Ascending aorta (tissue), 2 donors: ENCODE data around the gene CASR. TPM values are rescaled to one million over a fixed set of nuclear protein-coding genes. Genes with fewer than 3 reads are reported as not detected.
"Not testable (repeated sequence)": the region's sequence is repeated elsewhere in the genome, so short reads cannot be mapped to it uniquely, and the experiment has no call there.

Experiments used
- DNase-seq, 2 donors: peaks; one replicate each; pipeline ENCODE4 v3.0.0-alpha.2; 2019; ENCODE audit warnings: low spot score in 2 of 2
- H3K27ac ChIP-seq, 2 donors: fragments of 200-600 bp; sonication (generic); one replicate each; pipeline ENCODE4 v1.5.1; 2016 to 2017; ENCODE audit warnings: mild to moderate bottlenecking in 1 of 2
- H3K27me3 ChIP-seq: fragments of 200-600 bp; sonication (generic); one replicate; pipeline ENCODE4 v1.5.1; 2017
- H3K36me3 ChIP-seq, 2 donors: fragments of 200-600 bp; sonication (generic); one replicate each; pipeline ENCODE4 v1.5.1; 2016
- H3K4me1 ChIP-seq, 2 donors: fragments of 200-600 bp; sonication (generic); one replicate each; pipeline ENCODE4 v1.5.1; 2016 to 2017; ENCODE audit warnings: mild to moderate bottlenecking in 1 of 2
- H3K4me3 ChIP-seq, 2 donors: fragments of 200-600 bp; sonication (generic); one replicate each; pipeline ENCODE4 v1.5.1; 2016 to 2017; ENCODE audit warnings: mild to moderate bottlenecking in 1 of 2
- H3K9me3 ChIP-seq, 2 donors: fragments of 200-600 bp; sonication (generic); one replicate each; pipeline ENCODE4 v1.5.1; 2016
- intact Hi-C: fragments of 100-400 bp; cut with DNase I; formaldehyde crosslinking; loops from one replicate; pipeline ENCODE4 v1.15.1; 2023
- total RNA-seq: library from RNA; depleted of rRNA; stranded (reverse); fragments of >200 nt; gene quantifications from one replicate; pipeline ENCODE4 v1.1.0, GENCODE V29; 2016
- TF ChIP-seq, protein P1 (sequence below), 3 experiments: fragments of 200-600 bp in 2 of 3; fragments of 450-650 bp in 1 of 3; sonication (generic) in 2 of 3; IDR thresholded peaks; one replicate each; pipeline ENCODE4 v1.5.1; 2016 to 2019; ENCODE audit warnings: antibody characterized with exemption in 3 of 3, mild to moderate bottlenecking in 1 of 3, moderate library complexity in 1 of 3

Gene CASR
- total RNA-seq, 1 donor from 2014 or later = not detected

DNA sequence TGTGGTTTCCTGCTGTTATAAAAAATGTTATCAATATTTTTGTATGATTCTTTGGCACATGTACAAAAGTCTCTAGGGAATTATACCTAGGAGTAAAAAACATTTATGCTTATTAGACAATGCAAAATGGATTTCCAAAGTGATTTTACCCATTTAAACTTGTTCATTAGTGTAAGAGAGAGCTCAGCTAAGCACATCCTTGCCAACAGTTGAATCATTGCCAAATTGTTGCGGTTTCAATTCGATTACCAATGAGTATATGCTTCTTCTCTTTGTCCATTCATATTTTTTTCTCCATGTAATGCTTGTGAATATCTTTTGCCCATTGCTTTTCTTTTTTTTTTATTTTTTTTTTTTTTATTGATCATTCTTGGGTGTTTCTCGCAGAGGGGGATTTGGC lies 17.2 kb downstream of the CASR start:
- TF ChIP-seq, protein P1, sequence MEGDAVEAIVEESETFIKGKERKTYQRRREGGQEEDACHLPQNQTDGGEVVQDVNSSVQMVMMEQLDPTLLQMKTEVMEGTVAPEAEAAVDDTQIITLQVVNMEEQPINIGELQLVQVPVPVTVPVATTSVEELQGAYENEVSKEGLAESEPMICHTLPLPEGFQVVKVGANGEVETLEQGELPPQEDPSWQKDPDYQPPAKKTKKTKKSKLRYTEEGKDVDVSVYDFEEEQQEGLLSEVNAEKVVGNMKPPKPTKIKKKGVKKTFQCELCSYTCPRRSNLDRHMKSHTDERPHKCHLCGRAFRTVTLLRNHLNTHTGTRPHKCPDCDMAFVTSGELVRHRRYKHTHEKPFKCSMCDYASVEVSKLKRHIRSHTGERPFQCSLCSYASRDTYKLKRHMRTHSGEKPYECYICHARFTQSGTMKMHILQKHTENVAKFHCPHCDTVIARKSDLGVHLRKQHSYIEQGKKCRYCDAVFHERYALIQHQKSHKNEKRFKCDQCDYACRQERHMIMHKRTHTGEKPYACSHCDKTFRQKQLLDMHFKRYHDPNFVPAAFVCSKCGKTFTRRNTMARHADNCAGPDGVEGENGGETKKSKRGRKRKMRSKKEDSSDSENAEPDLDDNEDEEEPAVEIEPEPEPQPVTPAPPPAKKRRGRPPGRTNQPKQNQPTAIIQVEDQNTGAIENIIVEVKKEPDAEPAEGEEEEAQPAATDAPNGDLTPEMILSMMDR (IDR thresholded peaks at IDR 0.05) = no peak
- intact Hi-C loops = no loop called here

DNA sequence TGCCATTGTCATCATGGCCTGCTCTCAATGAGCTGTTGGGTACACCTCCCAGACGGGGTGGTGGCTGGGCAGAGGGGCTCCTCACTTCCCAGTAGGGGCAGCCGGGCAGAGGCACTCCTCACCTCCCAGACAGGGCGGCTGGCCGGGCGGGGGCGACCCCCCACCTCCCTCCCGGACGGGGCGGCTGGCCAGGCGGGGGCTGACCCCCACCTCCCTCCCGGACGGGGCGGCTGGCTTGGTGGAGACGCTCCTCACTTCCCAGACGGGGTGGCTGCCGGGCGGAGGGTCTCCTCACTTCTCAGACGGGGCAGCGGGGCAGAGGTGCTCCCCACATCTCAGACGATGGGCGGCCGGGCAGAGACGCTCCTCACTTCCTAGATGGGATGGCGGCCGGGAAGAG lies 18.0 kb downstream of the CASR start:
- not testable (repeated sequence) for H3K4me3 ChIP-seq

More for the DNA sequence above, 17.2 kb downstream of the CASR start:
- H3K4me1 ChIP-seq = no peaks in the 10 kb centered on the region
- H3K27ac ChIP-seq = no peak overlapping the region
- H3K4me3 ChIP-seq = no peak overlapping the region
- H3K36me3 ChIP-seq = no peaks in the 10 kb centered on the region
- DNase-seq = no peak
- no peaks in the 10 kb centered on the region for H3K9me3 ChIP-seq
- no peaks in the 10 kb centered on the region for H3K27me3 ChIP-seq

DNA sequence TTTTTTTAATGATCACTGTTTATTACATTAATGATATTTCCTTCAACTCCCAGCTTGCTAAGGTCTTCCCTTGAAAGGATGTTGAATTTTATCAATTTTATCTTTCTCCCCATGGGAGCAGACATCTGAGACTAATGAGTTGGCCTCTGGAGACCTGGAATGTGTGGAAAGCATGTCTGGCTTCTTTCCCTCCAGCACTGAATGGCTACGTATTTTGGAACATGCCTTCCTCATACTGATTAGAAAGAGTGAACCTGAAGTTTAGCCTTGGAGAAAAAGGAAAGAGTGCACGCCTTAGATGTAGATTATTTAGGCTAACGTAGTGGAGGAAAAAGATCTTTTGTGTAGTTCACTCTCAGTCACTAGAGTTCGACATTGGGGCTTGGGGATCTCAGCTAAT lies 25.1 kb downstream of the CASR start:
- Histone ChIP-seq H3K9me3 (no peaks in the 10 kb centered on the region), H3K36me3 (no peaks in the 10 kb centered on the region), H3K4me3 (no peak overlapping the region), H3K27ac (no peak overlapping the region), H3K27me3 (no peaks in the 10 kb centered on the region), H3K4me1 (no peaks in the 10 kb centered on the region)
- intact Hi-C loops = no loop called here
- DNase-seq = no peak
- TF ChIP-seq, protein P1 (IDR thresholded peaks at IDR 0.05) = no peak

More for the DNA sequence above, 18.0 kb downstream of the CASR start:
- DNase-seq, H3K36me3 ChIP-seq, H3K9me3 ChIP-seq, H3K27ac ChIP-seq, intact Hi-C loops, H3K4me1 ChIP-seq, H3K27me3 ChIP-seq: not testable (repeated sequence)

DNA sequence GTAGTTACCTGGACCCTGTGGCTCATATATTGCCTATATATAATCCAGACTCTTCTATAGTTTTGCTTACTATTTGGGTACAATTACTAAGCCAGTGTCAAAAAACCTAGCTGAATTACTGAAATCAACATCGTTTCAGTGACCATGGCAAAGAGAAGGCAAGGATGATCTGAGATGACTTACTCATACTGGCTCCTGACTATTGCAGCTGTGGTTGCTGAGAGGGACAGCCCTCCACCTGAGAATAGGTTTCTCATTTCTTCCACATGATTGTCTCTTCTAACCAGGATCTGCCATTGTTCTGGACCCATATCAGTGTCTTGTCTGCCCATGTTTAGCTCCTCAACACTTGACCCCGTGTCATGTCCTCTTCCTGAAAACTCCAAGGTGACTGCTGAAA lies 30.2 kb downstream of the CASR start:
- H3K27ac ChIP-seq = no peak overlapping the region
- no peaks in the 10 kb centered on the region for H3K36me3 ChIP-seq
- H3K9me3 ChIP-seq = no peaks in the 10 kb centered on the region
- H3K27me3 ChIP-seq = no peaks in the 10 kb centered on the region
- DNase-seq = no peak
- intact Hi-C loops = no loop called here
- TF ChIP-seq, protein P1 (IDR thresholded peaks at IDR 0.05) = no peak
- H3K4me1 ChIP-seq = no peaks in the 10 kb centered on the region
- no peak overlapping the region for H3K4me3 ChIP-seq

DNA sequence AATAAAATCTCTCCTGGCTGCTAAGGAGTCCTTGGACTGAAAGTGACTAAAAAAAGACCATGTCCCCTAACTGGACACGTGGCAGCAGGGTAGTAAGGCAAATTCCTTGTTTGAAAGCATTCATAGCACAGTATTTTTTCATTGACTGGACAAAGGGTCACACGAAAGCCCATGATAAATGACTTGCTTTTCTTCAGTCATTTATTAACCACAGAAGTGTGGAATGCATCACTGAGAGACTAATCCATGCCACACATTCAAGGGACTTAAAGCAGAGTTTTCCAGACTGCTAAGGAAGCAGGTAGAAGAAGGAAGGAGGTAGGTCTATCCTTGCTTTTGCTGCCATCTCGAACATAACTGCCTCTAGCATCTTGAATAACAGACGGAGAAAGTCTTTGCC lies 31.2 kb downstream of the CASR start:
- TF ChIP-seq, protein P1 (IDR thresholded peaks at IDR 0.05) = no peak

DNA sequence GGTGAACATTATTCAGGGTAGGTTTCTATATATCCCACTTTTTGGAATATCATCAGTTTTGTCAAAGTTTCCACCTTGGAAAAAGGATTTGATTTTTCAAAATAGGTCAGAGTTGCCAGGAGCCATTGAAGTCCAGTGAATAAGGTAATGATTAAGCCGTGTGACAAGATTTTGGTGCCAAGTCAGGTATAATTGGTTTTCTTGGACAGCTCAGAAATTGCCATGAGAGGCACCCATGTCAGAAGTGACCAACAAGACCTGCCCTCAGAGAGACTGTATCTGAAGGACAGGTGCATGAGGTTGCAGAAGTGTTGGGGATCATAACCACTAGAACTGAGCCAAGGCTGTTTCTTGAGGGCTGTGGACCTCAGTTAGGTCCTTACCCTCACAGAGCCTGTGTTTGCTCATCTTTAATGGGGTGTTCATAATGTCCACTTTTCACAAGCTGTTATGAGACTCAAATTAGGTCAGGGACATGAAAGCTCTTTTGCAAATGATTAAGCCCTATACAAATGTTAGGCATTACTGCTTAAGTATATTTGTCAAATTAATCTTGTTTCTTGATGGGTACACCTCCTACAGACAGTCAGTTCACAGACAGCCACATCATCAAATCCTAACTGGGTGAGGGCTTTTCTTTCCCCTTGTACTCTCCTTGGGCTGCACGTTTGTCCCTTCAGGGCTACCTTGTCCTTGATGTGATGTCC lies 32.3 kb downstream of the CASR start:
- Histone ChIP-seq H3K9me3 (no peaks in the 10 kb centered on the region), H3K4me3 (no peak overlapping the region), H3K4me1 (no peaks in the 10 kb centered on the region), H3K36me3 (no peaks in the 10 kb centered on the region), H3K27ac (no peak overlapping the region), H3K27me3 (no peaks in the 10 kb centered on the region)
- TF ChIP-seq, protein P1 (IDR thresholded peaks at IDR 0.05) = no peak
- DNase-seq = no peak
- intact Hi-C loops = no loop called here

More for the DNA sequence above, 31.2 kb downstream of the CASR start:
- Histone ChIP-seq H3K4me3 (no peak overlapping the region), H3K27me3 (no peaks in the 10 kb centered on the region), H3K27ac (no peak overlapping the region), H3K4me1 (no peaks in the 10 kb centered on the region), H3K9me3 (no peaks in the 10 kb centered on the region), H3K36me3 (no peaks in the 10 kb centered on the region)
- intact Hi-C loops = no loop called here
- no peak for DNase-seq
